ENCODE measurements around the gene FAXC. TPM values are rescaled to one million over a fixed set of nuclear protein-coding genes. Genes with fewer than 3 reads are reported as not detected.

FAXC gene
- total RNA-seq, 1 donor: 2.2 TPM

DNA sequence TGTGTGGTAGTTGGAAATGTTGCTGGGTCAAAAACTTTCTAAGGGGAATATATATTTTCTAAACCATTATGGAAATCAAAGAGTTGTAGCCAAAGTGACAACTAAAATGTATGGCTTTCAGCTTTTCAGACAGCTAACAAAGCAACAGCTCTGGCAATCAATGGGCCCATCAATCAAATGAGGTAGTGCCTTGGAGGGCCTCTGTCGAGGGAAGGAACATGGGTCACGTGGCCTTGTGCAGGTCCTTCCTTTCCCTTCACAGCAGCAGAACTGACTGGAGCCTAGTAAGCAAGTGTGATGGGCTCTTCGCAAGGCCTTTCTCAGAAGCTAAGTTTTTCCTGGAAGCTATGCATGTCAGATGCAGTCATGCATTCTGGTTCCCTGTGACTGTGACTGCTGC is 17.9 kb downstream of the FAXC start:
- TF ChIP-seq, protein P1, sequence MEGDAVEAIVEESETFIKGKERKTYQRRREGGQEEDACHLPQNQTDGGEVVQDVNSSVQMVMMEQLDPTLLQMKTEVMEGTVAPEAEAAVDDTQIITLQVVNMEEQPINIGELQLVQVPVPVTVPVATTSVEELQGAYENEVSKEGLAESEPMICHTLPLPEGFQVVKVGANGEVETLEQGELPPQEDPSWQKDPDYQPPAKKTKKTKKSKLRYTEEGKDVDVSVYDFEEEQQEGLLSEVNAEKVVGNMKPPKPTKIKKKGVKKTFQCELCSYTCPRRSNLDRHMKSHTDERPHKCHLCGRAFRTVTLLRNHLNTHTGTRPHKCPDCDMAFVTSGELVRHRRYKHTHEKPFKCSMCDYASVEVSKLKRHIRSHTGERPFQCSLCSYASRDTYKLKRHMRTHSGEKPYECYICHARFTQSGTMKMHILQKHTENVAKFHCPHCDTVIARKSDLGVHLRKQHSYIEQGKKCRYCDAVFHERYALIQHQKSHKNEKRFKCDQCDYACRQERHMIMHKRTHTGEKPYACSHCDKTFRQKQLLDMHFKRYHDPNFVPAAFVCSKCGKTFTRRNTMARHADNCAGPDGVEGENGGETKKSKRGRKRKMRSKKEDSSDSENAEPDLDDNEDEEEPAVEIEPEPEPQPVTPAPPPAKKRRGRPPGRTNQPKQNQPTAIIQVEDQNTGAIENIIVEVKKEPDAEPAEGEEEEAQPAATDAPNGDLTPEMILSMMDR (IDR thresholded peaks at IDR 0.05; ENCODE audit: insufficient read depth, low read depth, low read length): no peak

DNA sequence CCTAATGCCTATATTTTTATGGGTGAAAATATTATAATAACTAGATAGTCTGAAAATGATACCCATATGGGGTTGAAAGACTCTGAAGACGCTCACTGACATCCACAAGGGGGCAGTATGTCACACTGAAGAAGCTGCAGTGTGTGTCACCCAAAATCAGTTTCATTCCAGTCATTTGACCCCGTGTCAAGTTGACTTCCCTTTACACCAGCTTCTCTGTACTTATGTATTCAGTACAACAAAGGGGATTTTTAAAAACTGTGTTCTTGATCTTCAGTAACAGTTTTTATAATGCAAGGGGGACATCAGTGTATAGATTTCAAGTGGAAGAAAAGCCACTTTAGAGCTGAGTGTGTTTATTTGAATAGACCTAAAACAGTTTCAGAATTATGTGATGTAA is 19.3 kb downstream of the FAXC start:
- TF ChIP-seq, protein P1 (IDR thresholded peaks at IDR 0.05; ENCODE audit: insufficient read depth, low read depth, low read length): peak; percentile 88
- no peak overlapping the region for H3K4me3 ChIP-seq (ENCODE audit: low read depth, low read length)
- DNase-seq (ENCODE audit: low read depth): peak; percentile 71

More for the DNA sequence above, 17.9 kb downstream of the FAXC start:
- no peak for DNase-seq (ENCODE audit: low read depth)
- no peak overlapping the region for H3K4me3 ChIP-seq (ENCODE audit: low read depth, low read length)

DNA sequence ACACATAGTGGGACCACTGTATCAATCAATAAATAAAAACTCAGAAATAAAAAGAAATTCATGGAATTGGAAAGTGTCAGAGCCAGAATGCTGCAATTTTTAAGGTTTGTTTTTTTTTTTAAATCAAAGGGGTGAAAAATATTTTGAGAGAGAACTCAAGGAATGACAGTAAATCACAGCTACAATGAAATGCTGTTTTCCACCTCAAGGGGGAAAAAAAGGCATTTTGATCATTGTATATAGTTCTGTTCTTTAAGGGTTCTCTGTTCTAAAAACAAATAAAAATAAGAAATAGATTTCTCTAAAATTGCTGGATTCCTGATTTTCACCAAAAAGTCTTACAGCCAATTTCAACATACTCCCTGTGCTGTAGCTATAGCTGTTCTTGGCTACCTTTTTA is 24.5 kb downstream of the FAXC start:
- no peak overlapping the region for H3K4me3 ChIP-seq (ENCODE audit: low read depth, low read length)
- no peak for DNase-seq (ENCODE audit: low read depth)
- TF ChIP-seq, protein P1 (IDR thresholded peaks at IDR 0.05; ENCODE audit: insufficient read depth, low read depth, low read length): no peak

DNA sequence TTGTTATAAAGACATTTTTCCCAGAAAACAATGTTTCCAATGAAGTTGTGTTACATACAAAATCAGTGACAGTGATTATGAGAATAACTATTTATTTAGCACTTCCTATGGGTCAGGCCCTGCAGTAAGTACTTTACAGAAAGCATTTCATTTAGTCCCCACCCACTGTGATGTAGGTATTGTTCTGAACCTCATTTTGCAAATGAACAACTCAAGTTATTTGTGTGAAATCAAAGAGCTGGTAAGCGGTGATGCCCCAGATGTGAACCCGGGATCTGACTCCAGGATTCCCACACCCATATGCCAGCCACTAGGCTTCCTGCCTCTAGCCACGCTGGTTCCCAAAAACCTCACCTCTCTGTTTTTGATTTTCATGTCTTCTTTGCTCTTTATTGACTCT is 30.9 kb downstream of the FAXC start:
- TF ChIP-seq, protein P1 (IDR thresholded peaks at IDR 0.05; ENCODE audit: insufficient read depth, low read depth, low read length): no peak
- no peak for DNase-seq (ENCODE audit: low read depth)
- H3K4me3 ChIP-seq (ENCODE audit: low read depth, low read length): no peak overlapping the region

DNA sequence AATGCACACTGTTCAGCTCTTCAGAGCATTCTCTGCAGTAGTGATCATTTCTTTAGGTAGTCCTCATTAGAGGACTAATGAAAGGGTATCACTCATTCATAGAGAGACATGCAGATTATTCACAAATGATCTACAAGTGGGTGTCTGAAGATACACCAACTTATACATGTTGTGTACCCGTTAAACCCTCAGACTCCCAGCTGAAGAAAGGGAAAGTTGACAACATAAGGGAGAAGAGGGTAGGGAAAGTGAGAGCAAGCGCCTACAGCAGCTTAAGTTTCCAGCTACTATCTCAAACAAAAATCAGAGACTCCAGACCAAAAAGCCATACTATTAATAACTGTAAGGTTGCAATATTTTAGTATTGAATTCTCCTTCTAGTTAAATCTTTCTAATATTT is 37.1 kb downstream of the FAXC start:
- TF ChIP-seq, protein P1 (IDR thresholded peaks at IDR 0.05; ENCODE audit: insufficient read depth, low read depth, low read length): no peak
- no peak for DNase-seq (ENCODE audit: low read depth)
- no peak overlapping the region for H3K4me3 ChIP-seq (ENCODE audit: low read depth, low read length)

DNA sequence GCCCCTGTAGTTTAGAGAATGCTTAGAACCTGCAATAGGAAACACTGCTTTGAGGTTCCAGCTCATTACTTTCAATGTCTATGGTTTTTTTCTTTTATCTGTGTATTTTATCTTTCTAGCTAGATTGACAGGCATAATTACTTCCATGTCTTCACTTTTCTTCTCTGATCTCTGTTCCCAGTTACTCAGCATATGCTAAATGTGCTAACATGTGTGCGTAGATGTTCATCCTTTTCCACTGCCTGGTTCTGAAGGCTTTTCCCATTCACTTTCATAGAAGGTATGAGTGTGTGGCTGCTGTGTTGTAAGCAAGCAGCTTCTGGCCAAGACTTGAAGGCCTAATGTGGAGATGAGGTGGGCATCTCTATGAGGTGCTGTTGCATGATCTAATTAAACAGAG is 38.9 kb downstream of the FAXC start:
- no peak for DNase-seq (ENCODE audit: low read depth)
- H3K4me3 ChIP-seq (ENCODE audit: low read depth, low read length): no peak overlapping the region
- TF ChIP-seq, protein P1 (IDR thresholded peaks at IDR 0.05; ENCODE audit: insufficient read depth, low read depth, low read length): no peak

DNA sequence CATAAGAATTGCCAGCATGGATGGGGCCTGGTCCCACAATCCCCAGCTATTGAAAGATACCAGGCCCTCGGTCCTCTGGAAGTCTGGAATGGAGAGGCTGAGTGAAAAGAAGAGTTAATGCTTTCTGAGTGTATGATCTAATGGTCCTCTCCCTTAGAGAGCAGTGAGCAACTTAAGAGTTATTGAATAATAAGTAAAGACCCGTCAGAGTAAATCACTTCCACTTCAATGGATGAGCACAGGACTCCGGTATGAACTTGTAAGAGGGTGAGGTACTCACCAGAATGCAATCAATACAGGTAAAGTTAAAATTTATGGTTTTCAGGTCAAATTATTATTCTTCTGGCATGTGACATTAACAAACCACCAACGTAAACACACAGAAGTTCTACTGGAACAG is 39.9 kb downstream of the FAXC start:
- no peak for DNase-seq (ENCODE audit: low read depth)
- H3K4me3 ChIP-seq (ENCODE audit: low read depth, low read length): no peak overlapping the region
- TF ChIP-seq, protein P1 (IDR thresholded peaks at IDR 0.05; ENCODE audit: insufficient read depth, low read depth, low read length): no peak

Measured in fibroblast of villous mesenchyme (primary cell).